HepG2 (cell line): ENCODE measurements around the gene ADCY7. TPM values are rescaled to one million over a fixed set of nuclear protein-coding genes. Genes with fewer than 3 reads are reported as not detected.
A peak's percentile ranks its signal among the peaks of the same experiment; 100 is the strongest.

ENCODE experiments used
- DZIP1 ChIP-seq: sonication (generic); formaldehyde crosslinking; IDR thresholded peaks from 2 replicates; pipeline ENCODE4 v1.5.0; 2020; ENCODE audit warnings: mild to moderate bottlenecking, missing genetic modification reagents
- ELK4 ChIP-seq: sonication (generic); formaldehyde crosslinking; IDR thresholded peaks from 2 replicates; pipeline ENCODE4 v1.9.0; 2021; ENCODE audit warnings: missing genetic modification reagents, borderline replicate concordance
- PATZ1 ChIP-seq: sonication (generic); formaldehyde crosslinking; IDR thresholded peaks from 2 replicates; pipeline ENCODE4 v1.4.0; 2020; ENCODE audit warnings: missing genetic modification reagents
- SAP130 ChIP-seq: IDR thresholded peaks from 2 replicates; pipeline ENCODE4 v1.6.1; 2016; ENCODE audit warnings: low read depth
- STAT6 ChIP-seq: sonication (generic); formaldehyde crosslinking; IDR thresholded peaks from 2 replicates; pipeline ENCODE4 v1.4.0; 2020; ENCODE audit warnings: missing genetic modification reagents, mild to moderate bottlenecking, borderline replicate concordance
- TARDBP ChIP-seq: sonication (generic); formaldehyde crosslinking; IDR thresholded peaks from 2 replicates; pipeline ENCODE4 v1.8.0; 2022; ENCODE audit warnings: mild to moderate bottlenecking, missing genetic modification reagents
- ZFY ChIP-seq: sonication (generic); formaldehyde crosslinking; IDR thresholded peaks from 2 replicates; pipeline ENCODE4 v1.4.0; 2020; ENCODE audit warnings: missing genetic modification reagents
- ZNF407 ChIP-seq: sonication (generic); formaldehyde crosslinking; IDR thresholded peaks from one replicate; pipeline ENCODE4 v1.5.1; 2020; ENCODE audit warnings: mild to moderate bottlenecking, missing genetic modification reagents; ENCODE audit errors: not compliant biosample characterization
- ZNF775 ChIP-seq: sonication (generic); formaldehyde crosslinking; IDR thresholded peaks from 2 replicates; pipeline ENCODE4 v1.4.0; 2020; ENCODE audit warnings: missing genetic modification reagents, mild to moderate bottlenecking, moderate library complexity, borderline replicate concordance
- polyA plus RNA-seq, 8 experiments: library from polyadenylated mRNA; depleted of rRNA in 3 of 8; stranded (reverse) in 7 of 8; unstranded in 1 of 8; fragments of >200 nt; fragmentation: Illumina TruSeq in 4 of 8; extraction: Trizol in 4 of 8; gene quantifications; 2 replicates each; pipeline versions ENCODE4 v1.2.1 to v1.2.3, GENCODE V29; 2011 to 2016; ENCODE audit warnings: low read depth in 4 of 8, missing spikeins in 1 of 8, mixed read lengths in 1 of 8; ENCODE audit not compliant: insufficient read depth in 1 of 8
- total RNA-seq, 5 experiments: library from RNA; depleted of rRNA; stranded (reverse); fragments of >200 nt; fragmentation: Illumina TruSeq; extraction: Trizol; gene quantifications; 2 replicates each; pipeline ENCODE4 v1.2.3, GENCODE V29; 2016; ENCODE audit warnings: low read depth in 1 of 5

ADCY7 gene
- total and polyA plus RNA-seq, 2 of the 13 experiments (the other 11 are each of a cell fraction or from before 2014, with no cell fraction given) = 2.2 to 4.3 TPM

GRCh38 chr16:50245417-50246298 is 20.7 kb upstream of the ADCY7 start (continued):
- TF ChIP-seq ZNF407 (no peak), DZIP1 (CRISPR knock-in tag) (peak; percentile 82), ELK4 (CRISPR knock-in tag) (no peak), PATZ1 (CRISPR knock-in tag) (peak; percentile 60), ZFY (CRISPR knock-in tag) (peak; percentile 22; the same call in 1 of the 2 replicates), SAP130 (CRISPR knock-in tag) (peak; percentile 40), TARDBP (no peak), STAT6 (CRISPR knock-in tag) (no peak), ZNF775 (CRISPR knock-in tag) (no peak)
